ENCODE data around the gene SRPRA. TPM values are rescaled to one million over a fixed set of nuclear protein-coding genes. Genes with fewer than 3 reads are reported as not detected.

Gene SRPRA
- total and polyA plus RNA-seq, 2 donors (not counting 1 experiment from before 2014, with no cell fraction given) = 115 to 136 TPM

- Histone ChIP-seq H3K27me3 (replicated peaks in 1 of 4; ENCODE audit: control extremely low read depth in 1 of 4, control insufficient read depth in 3 of 4, insufficient read depth in 4 of 4, low read length in 3 of 4) (no peaks in the 10 kb centered on the region), H3K9ac (ENCODE audit: low read length) (no peak overlapping the region), H3K36me3 (replicated peaks in 1 of 2; ENCODE audit: control extremely low read depth in 1 of 2, control insufficient read depth in 1 of 2, extremely low read depth in 1 of 2, insufficient read depth in 2 of 2, low read length in 1 of 2) (peaks cover 4 to 6% of the 10 kb centered on the region in 2 experiments), H2AFZ (ENCODE audit: insufficient read depth, low read depth, low read length, poor library complexity, severe bottlenecking) (no peak overlapping the region), H3K27ac (ENCODE audit: low read length in 2 of 2) (no peak overlapping the region), H3K4me1 (ENCODE audit: control insufficient read depth in 2 of 2, insufficient read depth in 2 of 2, low read length in 2 of 2) (no peaks in the 10 kb centered on the region), H3K4me3 (ENCODE audit: control extremely low read depth in 1 of 5, extremely low read depth in 1 of 5, insufficient read depth in 1 of 5, low read depth in 2 of 5, low read length in 4 of 5) (no peak overlapping the region), H3K4me2 (replicated peaks; ENCODE audit: low read depth, low read length, poor library complexity, severe bottlenecking) (no peak overlapping the region), H4K20me1 (ENCODE audit: control insufficient read depth, insufficient read depth, low read length, poor library complexity, severe bottlenecking) (no peaks in the 10 kb centered on the region), H3K9me3 (ENCODE audit: control extremely low read depth in 1 of 3, control insufficient read depth in 2 of 3, insufficient read depth in 1 of 3, low read length in 2 of 3) (no peaks in the 10 kb centered on the region), H3K79me2 (ENCODE audit: control insufficient read depth, insufficient read depth, low read length) (no peaks in the 10 kb centered on the region)
- ChIA-PET POLR2A (no interaction called here), CTCF (no interaction called here)
- Mint-ChIP-seq H3K9me3 (ENCODE audit: insufficient read depth) (no peaks in the 10 kb centered on the region), H3K4me3 (no peak overlapping the region), H3K27ac (no peak overlapping the region), H3K27me3 (no peaks in the 10 kb centered on the region), H3K4me1 (no peaks in the 10 kb centered on the region)
- intact Hi-C loops (cut with micrococcal nuclease) = no loop called here
- WGBS (ENCODE audit: insufficient coverage) = 100% methylated on average over 1 of the region's 2 CpGs
- ATAC-seq (ENCODE audit: low read depth) (no peak), DNase-seq (no peak)
- TF ChIP-seq EZH2 (IDR thresholded peaks at IDR 0.05; ENCODE audit: borderline replicate concordance, insufficient read depth, low read depth, low read length, poor library complexity, severe bottlenecking) = no peak
- TF ChIP-seq, protein P1, sequence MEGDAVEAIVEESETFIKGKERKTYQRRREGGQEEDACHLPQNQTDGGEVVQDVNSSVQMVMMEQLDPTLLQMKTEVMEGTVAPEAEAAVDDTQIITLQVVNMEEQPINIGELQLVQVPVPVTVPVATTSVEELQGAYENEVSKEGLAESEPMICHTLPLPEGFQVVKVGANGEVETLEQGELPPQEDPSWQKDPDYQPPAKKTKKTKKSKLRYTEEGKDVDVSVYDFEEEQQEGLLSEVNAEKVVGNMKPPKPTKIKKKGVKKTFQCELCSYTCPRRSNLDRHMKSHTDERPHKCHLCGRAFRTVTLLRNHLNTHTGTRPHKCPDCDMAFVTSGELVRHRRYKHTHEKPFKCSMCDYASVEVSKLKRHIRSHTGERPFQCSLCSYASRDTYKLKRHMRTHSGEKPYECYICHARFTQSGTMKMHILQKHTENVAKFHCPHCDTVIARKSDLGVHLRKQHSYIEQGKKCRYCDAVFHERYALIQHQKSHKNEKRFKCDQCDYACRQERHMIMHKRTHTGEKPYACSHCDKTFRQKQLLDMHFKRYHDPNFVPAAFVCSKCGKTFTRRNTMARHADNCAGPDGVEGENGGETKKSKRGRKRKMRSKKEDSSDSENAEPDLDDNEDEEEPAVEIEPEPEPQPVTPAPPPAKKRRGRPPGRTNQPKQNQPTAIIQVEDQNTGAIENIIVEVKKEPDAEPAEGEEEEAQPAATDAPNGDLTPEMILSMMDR (IDR thresholded peaks at IDR 0.05) = no peak
Measured at GRCh38 chr11:126246636-126247035, 22.1 kb downstream of the SRPRA start.

DNA sequence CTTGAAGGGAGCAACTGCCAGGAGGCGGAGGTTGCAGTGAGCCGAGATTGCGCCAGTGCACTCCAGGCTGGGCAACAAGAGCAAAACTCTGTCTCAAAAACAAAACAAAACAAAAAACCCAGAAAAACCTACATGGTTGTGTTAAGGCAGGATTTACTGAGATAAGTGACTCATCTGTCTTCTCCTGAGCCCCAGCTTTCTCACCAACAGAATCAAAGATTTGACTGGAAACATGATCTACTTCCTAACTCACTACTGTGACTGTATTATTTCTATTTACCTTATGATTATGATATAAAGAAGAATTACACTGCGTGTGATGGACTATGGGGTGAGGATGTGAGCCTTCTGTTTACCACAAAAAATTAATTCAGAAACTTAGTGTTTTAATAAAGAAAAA is 35.3 kb downstream of the SRPRA start:
- no peak overlapping the region for H3K4me3 ChIP-seq (ENCODE audit: control extremely low read depth in 1 of 5, extremely low read depth in 1 of 5, insufficient read depth in 1 of 5, low read depth in 2 of 5, low read length in 4 of 5)

More for the DNA sequence above, 35.3 kb downstream of the SRPRA start:
- no peak overlapping the region for H3K9ac ChIP-seq (ENCODE audit: low read length)
- ChIA-PET POLR2A (no interaction called here), CTCF (no interaction called here)
- H4K20me1 ChIP-seq (ENCODE audit: control insufficient read depth, insufficient read depth, low read length, poor library complexity, severe bottlenecking) = no peaks in the 10 kb centered on the region
- ATAC-seq (ENCODE audit: low read depth) (no peak), DNase-seq (no peak)
- no peaks in the 10 kb centered on the region for H3K27me3 Mint-ChIP-seq
- no peaks in the 10 kb centered on the region for H3K27me3 ChIP-seq (replicated peaks in 1 of 4; ENCODE audit: control extremely low read depth in 1 of 4, control insufficient read depth in 3 of 4, insufficient read depth in 4 of 4, low read length in 3 of 4)
- TF ChIP-seq, protein P1 (IDR thresholded peaks at IDR 0.05) = no peak
- no peak for TF ChIP-seq EZH2 (IDR thresholded peaks at IDR 0.05; ENCODE audit: borderline replicate concordance, insufficient read depth, low read depth, low read length, poor library complexity, severe bottlenecking)
- no peaks in the 10 kb centered on the region for H3K4me1 ChIP-seq (ENCODE audit: control insufficient read depth in 2 of 2, insufficient read depth in 2 of 2, low read length in 2 of 2)
- H3K4me2 ChIP-seq (replicated peaks; ENCODE audit: low read depth, low read length, poor library complexity, severe bottlenecking) = no peak overlapping the region
- H3K9me3 ChIP-seq (ENCODE audit: control extremely low read depth in 1 of 3, control insufficient read depth in 2 of 3, insufficient read depth in 1 of 3, low read length in 2 of 3) = no peaks in the 10 kb centered on the region
- H3K79me2 ChIP-seq (ENCODE audit: control insufficient read depth, insufficient read depth, low read length) = no peaks in the 10 kb centered on the region
- H3K4me3 Mint-ChIP-seq = no peak overlapping the region
- peaks cover 11 to 16% of the 10 kb centered on the region in 2 experiments for H3K36me3 ChIP-seq (replicated peaks in 1 of 2; ENCODE audit: control extremely low read depth in 1 of 2, control insufficient read depth in 1 of 2, extremely low read depth in 1 of 2, insufficient read depth in 2 of 2, low read length in 1 of 2)
- intact Hi-C loops (cut with micrococcal nuclease) = no loop called here
- H3K27ac Mint-ChIP-seq = no peak overlapping the region
- peaks cover 2% of the 10 kb centered on the region for H3K4me1 Mint-ChIP-seq
- no CpG with 5 or more reads among the region's 4 CpGs for whole genome bisulfite sequencing (ENCODE audit: insufficient coverage)
- no peak overlapping the region for H3K27ac ChIP-seq (ENCODE audit: low read length in 2 of 2)
- H3K9me3 Mint-ChIP-seq (ENCODE audit: insufficient read depth) = no peaks in the 10 kb centered on the region
- no peak overlapping the region for H2AFZ ChIP-seq (ENCODE audit: insufficient read depth, low read depth, low read length, poor library complexity, severe bottlenecking)

Measured in B cell (primary cell).